Karpas-422 (cell line): Measurements from ENCODE around the gene CPN2. TPM values are rescaled to one million over a fixed set of nuclear protein-coding genes. Genes with fewer than 3 reads are reported as not detected.

ENCODE experiments used
- DNase-seq: peaks from one replicate; pipeline ENCODE4 v3.0.0-alpha.2; 2015
- H2AFZ ChIP-seq: fragments of 200-600 bp; sonication (generic); 2 replicates; pipeline ENCODE4 v1.6.1; 2014; ENCODE audit warnings: antibody characterized with exemption, low read length, mixed read lengths
- H3K27ac ChIP-seq: fragments of 200-600 bp; sonication (generic); 2 replicates; pipeline ENCODE4 v1.5.1; 2014; ENCODE audit warnings: mild to moderate bottlenecking, low read length, moderate library complexity
- H3K27me3 ChIP-seq: fragments of 200-600 bp; sonication (generic); 2 replicates; pipeline ENCODE4 v1.6.1; 2014; ENCODE audit warnings: low read length, mixed read lengths
- H3K36me3 ChIP-seq: fragments of 200-600 bp; sonication (generic); 2 replicates; pipeline ENCODE4 v1.6.1; 2014; ENCODE audit warnings: low read length, mixed read lengths; ENCODE audit not compliant: insufficient read depth
- H3K4me1 ChIP-seq: fragments of 200-600 bp; sonication (generic); 2 replicates; pipeline ENCODE4 v1.6.1; 2014; ENCODE audit warnings: mild to moderate bottlenecking, low read length, mixed read lengths
- H3K4me2 ChIP-seq: fragments of 200-600 bp; sonication (generic); 2 replicates; pipeline ENCODE4 v1.6.1; 2014; ENCODE audit warnings: low read length, low read depth, mild to moderate bottlenecking; ENCODE audit not compliant: poor library complexity, severe bottlenecking
- H3K4me3 ChIP-seq: fragments of 200-600 bp; sonication (generic); 2 replicates; pipeline ENCODE4 v1.5.1; 2014; ENCODE audit warnings: mild to moderate bottlenecking, antibody characterized with exemption, low read length, mixed read lengths
- H3K79me2 ChIP-seq: fragments of 200-600 bp; sonication (generic); 2 replicates; pipeline ENCODE4 v1.6.1; 2014; ENCODE audit warnings: mild to moderate bottlenecking, low read length, mixed read lengths
- H3K9ac ChIP-seq: fragments of 200-600 bp; sonication (generic); 2 replicates; pipeline ENCODE4 v1.6.0; 2014; ENCODE audit warnings: low read length
- H3K9me2 ChIP-seq: fragments of 200-600 bp; sonication (generic), shearing (Covaris generic); replicated peaks from 2 replicates; pipeline ENCODE4 v1.6.0; 2014; ENCODE audit warnings: mild to moderate bottlenecking, low read length, moderate library complexity; ENCODE audit not compliant: insufficient read depth
- H3K9me3 ChIP-seq: fragments of 300-700, 200-600 bp; sonication (generic); 2 replicates; pipeline ENCODE4 v1.6.1; 2014; ENCODE audit warnings: low read length, mixed read lengths
- H4K20me1 ChIP-seq: fragments of 200-600 bp; sonication (generic); 2 replicates; pipeline ENCODE4 v1.6.1; 2014; ENCODE audit warnings: mild to moderate bottlenecking, antibody characterized with exemption, low read length, low read depth; ENCODE audit not compliant: insufficient read depth
- total RNA-seq: library from RNA; depleted of rRNA; stranded (reverse); fragments of >200 nt; shearing (Covaris generic); gene quantifications from 2 replicates; pipeline ENCODE4 v1.2.3, GENCODE V29; 2014; ENCODE audit warnings: low replicate concordance; rRNA removed

Gene CPN2
- not detected in 2 replicates for total RNA-seq

GRCh38 chr3:194351080-194351672 lies at the start of gene CPN2:
Gene CPN2 (minus strand): TSS chr3:194351328. CDS start chr3:194342702, 8,626 bp downstream.
- Histone ChIP-seq H2AFZ (no peak within 1 kb of the TSS), H3K4me3 (no peak within 1 kb of the TSS), H3K4me1 (no peaks in the 10 kb centered on the region), H3K4me2 (no peak within 1 kb of the TSS), H3K27ac (no peak within 1 kb of the TSS), H3K9me2 (no peaks in the 10 kb centered on the region), H3K79me2 (no peaks in the 10 kb centered on the region), H3K9ac (no peak within 1 kb of the TSS), H3K27me3 (no peaks in the 10 kb centered on the region), H3K9me3 (no peaks in the 10 kb centered on the region), H4K20me1 (no peaks in the 10 kb centered on the region), H3K36me3 (no peaks in the 10 kb centered on the region)
- DNase-seq = no peak

- no peaks in the 10 kb centered on the region for H3K9me3 ChIP-seq
- H4K20me1 ChIP-seq = 0 out of 2 replicates have a peak, but pooled peaks cover 2% of the 10 kb centered on the region
- DNase-seq = no peak
- no peak overlapping the region for H2AFZ ChIP-seq
- H3K4me1 ChIP-seq = peaks cover 3% of the 10 kb centered on the region
- H3K27me3 ChIP-seq = no peaks in the 10 kb centered on the region
- H3K27ac ChIP-seq = no peak overlapping the region
- no peaks in the 10 kb centered on the region for H3K9me2 ChIP-seq
- H3K4me3 ChIP-seq = no peak overlapping the region
- no peak overlapping the region for H3K9ac ChIP-seq
- peaks cover 11% of the 10 kb centered on the region; the same call in 1 of the 2 replicates for H3K36me3 ChIP-seq
- H3K4me2 ChIP-seq = peak overlapping the region; percentile 27
- H3K79me2 ChIP-seq = no peaks in the 10 kb centered on the region
Measured at GRCh38 chr3:194399874-194400411, 48.8 kb upstream of the CPN2 start.

GRCh38 chr3:194399166-194399565 lies 48.0 kb upstream of the CPN2 start, which contains the start of gene GP5:
Gene GP5 (minus strand): TSS chr3:194399266. CDS start chr3:194398282, 984 bp downstream.
- Histone ChIP-seq H3K4me2 (peak within 1 kb of the TSS; percentile 27), H3K4me3 (no peak within 1 kb of the TSS), H4K20me1 (0 out of 2 replicates have a peak, but pooled peaks cover 2% of the 10 kb centered on the region), H2AFZ (no peak within 1 kb of the TSS), H3K4me1 (peaks cover 3% of the 10 kb centered on the region), H3K9me3 (no peaks in the 10 kb centered on the region), H3K9me2 (no peaks in the 10 kb centered on the region), H3K36me3 (peaks cover 6% of the 10 kb centered on the region; the same call in 1 of the 2 replicates), H3K9ac (no peak within 1 kb of the TSS), H3K27me3 (0 out of 2 replicates have a peak, but pooled peaks cover 3% of the 10 kb centered on the region), H3K79me2 (no peaks in the 10 kb centered on the region), H3K27ac (no peak within 1 kb of the TSS)
- no peak for DNase-seq

- Histone ChIP-seq H3K79me2 (no peaks in the 10 kb centered on the region), H3K27me3 (0 out of 2 replicates have a peak, but pooled peaks cover 3% of the 10 kb centered on the region), H3K9me2 (no peaks in the 10 kb centered on the region), H4K20me1 (no peaks in the 10 kb centered on the region), H3K4me2 (no peak overlapping the region), H2AFZ (no peak overlapping the region), H3K36me3 (no peaks in the 10 kb centered on the region), H3K27ac (no peak overlapping the region), H3K4me1 (peaks cover 3% of the 10 kb centered on the region), H3K4me3 (no peak overlapping the region), H3K9ac (no peak overlapping the region), H3K9me3 (no peaks in the 10 kb centered on the region)
- DNase-seq = no peak
Measured at GRCh38 chr3:194397757-194398312, 46.7 kb upstream of the CPN2 start.

- Histone ChIP-seq H2AFZ (no peak overlapping the region), H3K27ac (no peak overlapping the region), H3K9me2 (no peaks in the 10 kb centered on the region), H3K4me2 (no peak overlapping the region), H3K9ac (no peak overlapping the region), H3K4me3 (no peak overlapping the region), H3K36me3 (no peaks in the 10 kb centered on the region), H3K79me2 (no peaks in the 10 kb centered on the region), H3K9me3 (no peaks in the 10 kb centered on the region), H4K20me1 (no peaks in the 10 kb centered on the region), H3K4me1 (peaks cover 3% of the 10 kb centered on the region), H3K27me3 (0 out of 2 replicates have a peak, but pooled peaks cover 3% of the 10 kb centered on the region)
- DNase-seq = no peak
Measured at GRCh38 chr3:194396859-194397756, 46.0 kb upstream of the CPN2 start.

- H3K9me3 ChIP-seq = no peaks in the 10 kb centered on the region
- no peak overlapping the region for H3K4me3 ChIP-seq
- peaks cover 3% of the 10 kb centered on the region for H3K4me1 ChIP-seq
- no peaks in the 10 kb centered on the region for H4K20me1 ChIP-seq
- no peaks in the 10 kb centered on the region for H3K36me3 ChIP-seq
- no peaks in the 10 kb centered on the region for H3K79me2 ChIP-seq
- H2AFZ ChIP-seq = no peak overlapping the region
- H3K9ac ChIP-seq = no peak overlapping the region
- 0 out of 2 replicates have a peak, but pooled peaks cover 3% of the 10 kb centered on the region for H3K27me3 ChIP-seq
- H3K27ac ChIP-seq = no peak overlapping the region
- no peaks in the 10 kb centered on the region for H3K9me2 ChIP-seq
- H3K4me2 ChIP-seq = no peak overlapping the region
- no peak for DNase-seq
Measured at GRCh38 chr3:194396539-194396858, 45.4 kb upstream of the CPN2 start.

- no peak overlapping the region for H3K4me3 ChIP-seq
- H3K27me3 ChIP-seq = 0 out of 2 replicates have a peak, but pooled peaks cover 3% of the 10 kb centered on the region
- DNase-seq = no peak
- H3K9me2 ChIP-seq = no peaks in the 10 kb centered on the region
- H3K4me1 ChIP-seq = peaks cover 3% of the 10 kb centered on the region
- no peak overlapping the region for H3K9ac ChIP-seq
- H2AFZ ChIP-seq = no peak overlapping the region
- no peaks in the 10 kb centered on the region for H4K20me1 ChIP-seq
- H3K36me3 ChIP-seq = no peaks in the 10 kb centered on the region
- H3K4me2 ChIP-seq = no peak overlapping the region
- no peaks in the 10 kb centered on the region for H3K9me3 ChIP-seq
- H3K27ac ChIP-seq = no peak overlapping the region
- H3K79me2 ChIP-seq = no peaks in the 10 kb centered on the region
Measured at GRCh38 chr3:194395778-194396538, 44.8 kb upstream of the CPN2 start.
